Measurements from ENCODE around the gene CYGB.

CYGB gene

DNA sequence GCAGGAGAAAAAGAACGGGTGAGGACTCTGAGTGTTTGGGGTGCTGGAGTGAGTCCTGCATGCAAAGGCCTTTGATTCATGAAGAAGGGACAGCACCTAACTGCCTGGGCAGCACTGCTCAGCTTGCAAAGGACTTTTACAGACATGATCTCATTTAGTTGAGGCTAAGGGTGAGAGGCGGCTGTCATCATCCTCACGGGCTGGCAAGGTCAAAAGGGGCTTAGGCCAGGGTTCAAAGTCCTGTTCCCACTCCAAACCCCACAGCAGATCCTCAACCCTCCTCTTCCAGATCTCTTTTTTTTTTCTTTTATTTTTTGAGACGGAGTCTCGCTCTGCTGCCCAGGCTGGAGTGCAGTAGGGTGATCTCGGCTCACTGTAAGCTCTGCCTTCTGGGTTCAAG lies 41.0 kb downstream of the CYGB start:
- H3K4me2 ChIP-seq (ENCODE audit: low read length), result no peak overlapping the region
- no peaks in the 10 kb centered on the region; the same call in 1 of the 2 replicates for H3F3A ChIP-seq (ENCODE audit: control insufficient read depth, insufficient read depth)
- H3K9me3 ChIP-seq (ENCODE audit: control insufficient read depth, insufficient read depth, low read length), result no peaks in the 10 kb centered on the region
- TF ChIP-seq, protein P1, sequence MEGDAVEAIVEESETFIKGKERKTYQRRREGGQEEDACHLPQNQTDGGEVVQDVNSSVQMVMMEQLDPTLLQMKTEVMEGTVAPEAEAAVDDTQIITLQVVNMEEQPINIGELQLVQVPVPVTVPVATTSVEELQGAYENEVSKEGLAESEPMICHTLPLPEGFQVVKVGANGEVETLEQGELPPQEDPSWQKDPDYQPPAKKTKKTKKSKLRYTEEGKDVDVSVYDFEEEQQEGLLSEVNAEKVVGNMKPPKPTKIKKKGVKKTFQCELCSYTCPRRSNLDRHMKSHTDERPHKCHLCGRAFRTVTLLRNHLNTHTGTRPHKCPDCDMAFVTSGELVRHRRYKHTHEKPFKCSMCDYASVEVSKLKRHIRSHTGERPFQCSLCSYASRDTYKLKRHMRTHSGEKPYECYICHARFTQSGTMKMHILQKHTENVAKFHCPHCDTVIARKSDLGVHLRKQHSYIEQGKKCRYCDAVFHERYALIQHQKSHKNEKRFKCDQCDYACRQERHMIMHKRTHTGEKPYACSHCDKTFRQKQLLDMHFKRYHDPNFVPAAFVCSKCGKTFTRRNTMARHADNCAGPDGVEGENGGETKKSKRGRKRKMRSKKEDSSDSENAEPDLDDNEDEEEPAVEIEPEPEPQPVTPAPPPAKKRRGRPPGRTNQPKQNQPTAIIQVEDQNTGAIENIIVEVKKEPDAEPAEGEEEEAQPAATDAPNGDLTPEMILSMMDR (IDR thresholded peaks at IDR 0.05; ENCODE audit: low read depth, low read length, poor library complexity, severe bottlenecking), result no peak
- no peak for TF ChIP-seq EZH2phosphoT487 (IDR thresholded peaks at IDR 0.05; ENCODE audit: borderline replicate concordance, low read length)
- peaks cover 70% of the 10 kb centered on the region for H3K79me2 ChIP-seq (ENCODE audit: control insufficient read depth, low read length)
- H3K4me3 ChIP-seq (ENCODE audit: low read length), result no peak overlapping the region
- no peaks in the 10 kb centered on the region for H3K9me2 ChIP-seq (replicated peaks; ENCODE audit: control insufficient read depth, low read length)
- H3K27ac ChIP-seq (ENCODE audit: low read depth, low read length), result no peak overlapping the region
- no peaks in the 10 kb centered on the region for H4K20me1 ChIP-seq (ENCODE audit: control insufficient read depth, insufficient read depth, low read depth, low read length)
- H3K27me3 ChIP-seq (ENCODE audit: control insufficient read depth, low read length), result no peaks in the 10 kb centered on the region
- peaks cover 28% of the 10 kb centered on the region for H3K36me3 ChIP-seq (ENCODE audit: control insufficient read depth, low read length)
- peaks cover 82% of the 10 kb centered on the region for H3K4me1 ChIP-seq (ENCODE audit: control insufficient read depth, low read length)

DNA sequence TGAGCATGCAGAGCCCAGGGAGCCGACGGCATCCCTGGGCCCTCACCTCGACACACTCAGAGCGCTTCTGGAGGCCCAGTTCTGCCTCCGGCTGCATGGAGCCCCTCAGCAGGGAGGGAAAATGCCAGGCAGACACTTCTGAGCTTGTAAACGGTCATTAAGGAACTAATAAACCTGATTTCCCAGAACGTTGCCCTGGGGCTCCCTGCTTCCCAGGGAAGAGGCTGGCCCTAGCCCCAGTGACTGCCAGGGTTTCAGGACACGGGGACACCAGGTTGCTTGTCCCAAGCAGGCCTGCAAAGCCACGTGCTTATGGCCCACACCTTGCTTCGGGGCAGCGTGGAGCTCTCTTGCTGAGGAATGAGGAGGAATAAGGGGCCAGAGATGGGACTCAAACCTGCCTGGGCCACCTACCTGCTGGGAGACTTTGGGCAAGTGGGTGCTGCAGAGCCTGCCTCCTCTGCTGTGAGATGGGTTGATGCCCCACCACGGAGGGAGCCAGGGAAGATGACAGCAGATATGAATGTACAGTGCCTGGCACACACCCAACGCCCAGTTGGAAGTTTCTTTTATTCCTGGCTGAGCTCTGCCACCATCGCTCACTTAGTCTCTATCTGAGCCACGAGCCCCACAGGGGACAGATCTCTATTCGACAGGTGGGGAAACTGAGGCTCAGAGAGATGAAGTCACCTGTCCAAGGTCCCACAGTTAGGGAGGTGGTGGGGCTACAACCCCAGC lies 41.7 kb downstream of the CYGB start:
- peaks cover 26% of the 10 kb centered on the region for H3K36me3 ChIP-seq (ENCODE audit: control insufficient read depth, low read length)
- no peaks in the 10 kb centered on the region for H4K20me1 ChIP-seq (ENCODE audit: control insufficient read depth, insufficient read depth, low read depth, low read length)
- H3K9me3 ChIP-seq (ENCODE audit: control insufficient read depth, insufficient read depth, low read length), result no peaks in the 10 kb centered on the region
- H3K9me2 ChIP-seq (replicated peaks; ENCODE audit: control insufficient read depth, low read length), result no peaks in the 10 kb centered on the region
- H3F3A ChIP-seq (ENCODE audit: control insufficient read depth, insufficient read depth), result no peaks in the 10 kb centered on the region; the same call in 1 of the 2 replicates
- H3K4me1 ChIP-seq (ENCODE audit: control insufficient read depth, low read length), result peaks cover 87% of the 10 kb centered on the region
- no peak for TF ChIP-seq EZH2phosphoT487 (IDR thresholded peaks at IDR 0.05; ENCODE audit: borderline replicate concordance, low read length)
- H3K4me3 ChIP-seq (ENCODE audit: low read length), result no peak overlapping the region
- H3K27ac ChIP-seq (ENCODE audit: low read depth, low read length), result no peak overlapping the region
- no peaks in the 10 kb centered on the region for H3K27me3 ChIP-seq (ENCODE audit: control insufficient read depth, low read length)
- H3K4me2 ChIP-seq (ENCODE audit: low read length), result no peak overlapping the region
- peaks cover 67% of the 10 kb centered on the region for H3K79me2 ChIP-seq (ENCODE audit: control insufficient read depth, low read length)

DNA sequence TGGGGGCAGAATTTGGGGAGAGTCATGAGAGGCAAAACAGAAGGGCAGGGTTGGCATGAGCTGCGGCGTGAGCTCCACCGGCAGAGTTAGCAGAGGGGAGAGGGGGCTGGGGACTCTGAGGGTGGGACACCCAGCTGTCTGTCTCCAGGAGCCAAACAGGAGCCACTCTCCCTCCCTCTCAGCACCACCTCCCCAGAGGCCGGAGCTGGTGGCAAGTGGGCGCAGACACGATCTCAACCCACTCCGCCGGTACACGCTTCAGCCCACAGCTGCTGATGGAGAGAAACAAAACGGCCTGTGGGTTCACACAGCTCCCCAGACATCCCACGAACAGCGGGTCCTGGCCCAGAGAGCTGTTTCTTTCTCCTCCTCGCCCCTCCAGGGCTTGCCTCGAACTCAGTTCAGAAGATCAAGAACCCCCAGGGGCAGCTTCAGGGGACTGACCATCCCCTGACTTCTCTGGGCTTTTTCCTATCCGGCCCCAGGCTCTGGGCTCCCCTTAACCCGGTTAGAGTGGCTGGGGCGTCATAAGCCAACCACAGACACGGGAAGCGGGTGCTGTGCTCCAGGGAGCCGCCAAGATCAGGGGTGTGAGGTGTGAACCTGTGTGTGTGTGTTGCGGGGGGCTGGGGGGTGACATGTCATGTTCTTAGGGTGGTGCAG lies 43.9 kb downstream of the CYGB start:
- Histone ChIP-seq H3K4me3 (ENCODE audit: low read length) (peak overlapping the region; percentile 63), H3K36me3 (ENCODE audit: control insufficient read depth, low read length) (peaks cover 17% of the 10 kb centered on the region), H3K9me3 (ENCODE audit: control insufficient read depth, insufficient read depth, low read length) (no peaks in the 10 kb centered on the region), H3K9me2 (replicated peaks; ENCODE audit: control insufficient read depth, low read length) (no peaks in the 10 kb centered on the region), H3K79me2 (ENCODE audit: control insufficient read depth, low read length) (peaks cover 45% of the 10 kb centered on the region), H3K4me2 (ENCODE audit: low read length) (peak overlapping the region; percentile 88), H3K4me1 (ENCODE audit: control insufficient read depth, low read length) (peaks cover 72% of the 10 kb centered on the region), H3K27ac (ENCODE audit: low read depth, low read length) (peak overlapping the region; percentile 72), H3F3A (ENCODE audit: control insufficient read depth, insufficient read depth) (no peaks in the 10 kb centered on the region; the same call in 1 of the 2 replicates), H4K20me1 (ENCODE audit: control insufficient read depth, insufficient read depth, low read depth, low read length) (no peaks in the 10 kb centered on the region), H3K27me3 (ENCODE audit: control insufficient read depth, low read length) (no peaks in the 10 kb centered on the region)
- no peak for TF ChIP-seq EZH2phosphoT487 (IDR thresholded peaks at IDR 0.05; ENCODE audit: borderline replicate concordance, low read length)
- TF ChIP-seq, protein P1 (IDR thresholded peaks at IDR 0.05; ENCODE audit: low read depth, low read length, poor library complexity, severe bottlenecking), result no peak

All from DOHH2 (cell line).